Neural cell (in vitro differentiated cells): ENCODE measurements around the gene DNMBP. TPM values are rescaled to one million over a fixed set of nuclear protein-coding genes. Genes with fewer than 3 reads are reported as not detected.

Experiments
- H2AFZ ChIP-seq: fragments of 200-600, 300-800 bp; sonication (generic), shearing (Covaris generic); 2 replicates; pipeline ENCODE4 v1.6.0; 2014; ENCODE audit warnings: low read depth, mild to moderate bottlenecking, antibody characterized with exemption, low read length, moderate library complexity
- H3F3A ChIP-seq: fragments of 200-600 bp; shearing (Covaris generic); 2 replicates; pipeline ENCODE4 v1.6.1; 2016; ENCODE audit warnings: mild to moderate bottlenecking, moderate library complexity, mixed read lengths, antibody characterized with exemption, low read length; ENCODE audit not compliant: insufficient read depth, poor library complexity, severe bottlenecking
- H3K27ac ChIP-seq: fragments of 200-600, 300-800 bp; sonication (generic), shearing (Covaris generic); 2 replicates; pipeline ENCODE4 v1.5.1; 2014; ENCODE audit warnings: mild to moderate bottlenecking, low read length, moderate library complexity
- H3K27me3 ChIP-seq: fragments of 300-800, 200-600 bp; sonication (generic), shearing (Covaris generic); 2 replicates; pipeline ENCODE4 v1.6.0; 2014; ENCODE audit warnings: mild to moderate bottlenecking, low read depth, low read length, moderate library complexity; ENCODE audit not compliant: insufficient read depth
- H3K36me3 ChIP-seq: fragments of 300-800, 200-600 bp; sonication (generic), shearing (Covaris generic); 2 replicates; pipeline ENCODE4 v1.5.1; 2014; ENCODE audit warnings: mild to moderate bottlenecking, antibody characterized with exemption, low read length, moderate library complexity; ENCODE audit not compliant: insufficient read depth
- H3K4me2 ChIP-seq: fragments of 300-800, 200-600 bp; sonication (generic), shearing (Covaris generic); 2 replicates; pipeline ENCODE4 v1.6.0; 2014; ENCODE audit warnings: mild to moderate bottlenecking, low read length
- H3K4me3 ChIP-seq: fragments of 300-800, 200-600 bp; sonication (generic), shearing (Covaris generic); 2 replicates; pipeline ENCODE4 v1.5.1; 2014; ENCODE audit warnings: mild to moderate bottlenecking, low read length, moderate library complexity
- H3K79me2 ChIP-seq: fragments of 200-600 bp; shearing (Covaris generic); replicated peaks from 2 replicates; pipeline ENCODE4 v1.6.0; 2014; ENCODE audit warnings: mild to moderate bottlenecking, low read length, moderate library complexity; ENCODE audit not compliant: insufficient read depth
- H3K9ac ChIP-seq: fragments of 300-800, 200-600 bp; sonication (generic), shearing (Covaris generic); 2 replicates; pipeline ENCODE4 v1.6.1; 2016; ENCODE audit warnings: mild to moderate bottlenecking, low read length, mixed read lengths
- H3K9me2 ChIP-seq: fragments of 200-600 bp; shearing (Covaris generic); 2 replicates; pipeline ENCODE4 v1.6.1; 2016; ENCODE audit warnings: mild to moderate bottlenecking, low read length, mixed read lengths; ENCODE audit not compliant: insufficient read depth
- H3K9me3 ChIP-seq: fragments of 200-600, 300-800 bp; sonication (generic), shearing (Covaris generic); 2 replicates; pipeline ENCODE4 v1.6.1; 2016; ENCODE audit warnings: mild to moderate bottlenecking, mixed run types, low read length, moderate library complexity, mixed read lengths
- H4K20me1 ChIP-seq: fragments of 200-600 bp; shearing (Covaris generic); 2 replicates; pipeline ENCODE4 v1.6.1; 2016; ENCODE audit warnings: mild to moderate bottlenecking, mixed run types; ENCODE audit not compliant: insufficient read depth
- EP300 ChIP-seq: fragments of 450-650 bp; conservative IDR thresholded peaks from 2 replicates; pipeline ENCODE4 v1.6.1; 2014; ENCODE audit warnings: antibody characterized with exemption, mild to moderate bottlenecking, moderate library complexity; ENCODE audit not compliant: poor library complexity, severe bottlenecking
- EZH2 ChIP-seq: fragments of 200-600, 300-800 bp; shearing (Covaris generic), sonication (generic); IDR thresholded peaks from 2 replicates; pipeline ENCODE4 v1.6.1; 2014; ENCODE audit warnings: antibody characterized with exemption, low read length, borderline replicate concordance, mild to moderate bottlenecking; ENCODE audit not compliant: insufficient read depth, poor library complexity, severe bottlenecking
- MXI1 ChIP-seq: fragments of 450-650 bp; conservative IDR thresholded peaks from 2 replicates; pipeline ENCODE4 v1.6.1; 2014; ENCODE audit warnings: antibody characterized with exemption, mild to moderate bottlenecking; ENCODE audit not compliant: poor library complexity, severe bottlenecking
- POLR2AphosphoS5 ChIP-seq: IDR thresholded peaks from 2 replicates; pipeline ENCODE4 v1.6.1; 2012
- RAD21 ChIP-seq: fragments of 450-650 bp; conservative IDR thresholded peaks from 2 replicates; pipeline ENCODE4 v1.6.1; 2014; ENCODE audit warnings: antibody characterized with exemption, mild to moderate bottlenecking, moderate library complexity
- SMC3 ChIP-seq: fragments of 450-650 bp; conservative IDR thresholded peaks from 2 replicates; pipeline ENCODE4 v1.6.1; 2014; ENCODE audit warnings: antibody characterized with exemption, mild to moderate bottlenecking, moderate library complexity; ENCODE audit not compliant: poor library complexity
- TAF1 ChIP-seq: IDR thresholded peaks from 2 replicates; pipeline ENCODE4 v1.6.1; 2012; ENCODE audit warnings: low read depth
- polyA plus RNA-seq: library from polyadenylated mRNA; depleted of rRNA; stranded (reverse); fragments of >200 nt; gene quantifications from 2 replicates; pipeline ENCODE4 v1.2.3, GENCODE V29; 2014
- TF ChIP-seq, protein P1 (sequence below): IDR thresholded peaks from 2 replicates; pipeline ENCODE4 v1.6.1; 2012; ENCODE audit warnings: borderline replicate concordance
- TF ChIP-seq, protein P2 (sequence below): fragments of 450-650 bp; IDR thresholded peaks from 2 replicates; pipeline ENCODE4 v1.5.1; 2014; ENCODE audit warnings: antibody characterized with exemption, mild to moderate bottlenecking, moderate library complexity; ENCODE audit not compliant: poor library complexity, severe bottlenecking

DNMBP gene
- polyA plus RNA-seq, 1 donor from 2014 or later = 2.3 TPM

DNA sequence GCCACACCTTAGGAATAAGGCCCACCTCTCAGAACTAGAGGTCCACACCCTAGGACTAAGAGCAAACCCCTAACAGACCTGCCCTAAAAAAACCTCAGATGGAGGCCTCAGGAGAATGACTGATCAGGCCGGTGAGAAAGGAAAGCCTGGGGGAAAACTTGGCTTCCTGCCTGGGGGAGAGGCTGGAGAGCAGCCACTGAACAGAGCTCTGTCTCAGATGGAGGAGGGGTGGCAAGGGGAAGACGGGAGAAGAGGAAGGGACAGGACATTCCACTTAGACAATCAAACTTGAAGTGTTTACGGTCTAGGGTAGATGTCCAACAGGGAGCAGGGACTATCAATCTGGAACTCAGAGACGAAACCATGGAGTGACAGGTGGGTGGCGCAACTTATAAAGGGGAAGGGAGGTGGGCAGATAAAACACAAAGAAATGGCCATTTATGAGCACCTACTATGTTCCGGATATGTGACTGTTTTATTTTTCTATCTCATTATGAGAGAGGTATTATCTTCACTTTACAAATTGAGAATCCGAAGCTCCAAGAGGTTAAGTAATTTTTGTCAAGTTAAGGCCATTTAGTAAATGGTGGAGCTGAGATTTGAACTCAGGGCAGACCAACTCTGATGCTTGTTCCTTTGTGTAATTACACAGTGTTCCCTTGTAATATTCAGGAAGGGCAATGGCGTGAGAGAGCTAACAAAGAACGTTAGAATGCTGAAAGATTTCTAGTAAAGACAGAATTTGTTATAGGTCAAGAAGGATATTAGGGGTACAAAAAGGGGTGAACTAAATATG, 82.6 kb downstream of the DNMBP start:
- no peak overlapping the region for H3K4me3 ChIP-seq
- H3F3A ChIP-seq = no peaks in the 10 kb centered on the region
- no peaks in the 10 kb centered on the region for H3K79me2 ChIP-seq
- H3K36me3 ChIP-seq = no peaks in the 10 kb centered on the region
- H3K9me2 ChIP-seq = no peaks in the 10 kb centered on the region
- TF ChIP-seq TAF1 = no peak
- H3K27ac ChIP-seq = no peak overlapping the region
- no peak overlapping the region for H3K9ac ChIP-seq
- no peak overlapping the region for H2AFZ ChIP-seq
- H3K4me2 ChIP-seq = no peak overlapping the region
- no peaks in the 10 kb centered on the region for H4K20me1 ChIP-seq
- H3K27me3 ChIP-seq = no peaks in the 10 kb centered on the region
- H3K9me3 ChIP-seq = no peaks in the 10 kb centered on the region

DNA sequence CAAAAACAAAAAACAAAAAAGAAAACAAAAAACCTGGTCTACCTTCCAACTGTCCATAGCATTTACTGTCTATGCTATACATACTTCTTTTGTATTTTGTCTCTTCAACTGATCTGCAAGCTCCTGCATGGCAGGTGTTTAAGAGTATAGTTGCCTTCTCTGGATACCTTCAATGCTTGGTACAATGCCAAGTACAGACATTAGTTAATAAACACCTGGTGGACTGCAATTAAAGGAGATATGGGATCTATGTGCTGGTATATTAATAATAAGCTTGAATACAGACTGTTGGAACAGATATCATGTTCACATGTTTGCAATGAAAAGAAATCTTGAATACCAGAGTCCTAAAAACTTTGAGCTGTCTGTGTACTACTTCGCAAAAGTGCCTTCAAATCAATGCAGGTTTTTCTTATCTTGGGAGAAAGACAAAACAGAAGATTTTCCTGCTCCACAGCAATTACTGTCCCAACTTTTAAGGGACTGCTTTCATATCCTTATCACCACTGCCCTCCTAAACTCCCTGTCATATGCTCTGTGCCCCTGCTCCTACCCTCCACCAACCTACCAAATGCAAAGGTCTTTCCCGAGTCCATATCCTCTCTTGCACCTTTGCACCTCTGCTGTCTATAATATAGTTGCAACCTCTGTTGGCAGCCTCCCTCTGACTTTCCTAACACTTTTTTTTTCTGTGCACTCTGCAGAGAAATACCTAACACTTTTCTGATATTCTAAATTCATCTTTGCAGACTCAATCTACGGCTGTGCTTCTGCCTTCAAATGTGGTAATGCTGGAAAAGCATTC, 85.1 kb downstream of the DNMBP start:
- Histone ChIP-seq H3K9me2 (no peaks in the 10 kb centered on the region), H3K27me3 (no peaks in the 10 kb centered on the region), H3K4me2 (no peak overlapping the region), H2AFZ (no peak overlapping the region), H3K4me3 (no peak overlapping the region), H3K79me2 (no peaks in the 10 kb centered on the region), H3K9ac (no peak overlapping the region), H3K36me3 (no peaks in the 10 kb centered on the region), H3K27ac (no peak overlapping the region), H3F3A (no peaks in the 10 kb centered on the region), H3K9me3 (no peaks in the 10 kb centered on the region), H4K20me1 (no peaks in the 10 kb centered on the region)
- TF ChIP-seq SMC3 (no peak), RAD21 (no peak), POLR2AphosphoS5 (no peak), EP300 (no peak), TAF1 (no peak), EZH2 (no peak), MXI1 (no peak)
- TF ChIP-seq, protein P1, sequence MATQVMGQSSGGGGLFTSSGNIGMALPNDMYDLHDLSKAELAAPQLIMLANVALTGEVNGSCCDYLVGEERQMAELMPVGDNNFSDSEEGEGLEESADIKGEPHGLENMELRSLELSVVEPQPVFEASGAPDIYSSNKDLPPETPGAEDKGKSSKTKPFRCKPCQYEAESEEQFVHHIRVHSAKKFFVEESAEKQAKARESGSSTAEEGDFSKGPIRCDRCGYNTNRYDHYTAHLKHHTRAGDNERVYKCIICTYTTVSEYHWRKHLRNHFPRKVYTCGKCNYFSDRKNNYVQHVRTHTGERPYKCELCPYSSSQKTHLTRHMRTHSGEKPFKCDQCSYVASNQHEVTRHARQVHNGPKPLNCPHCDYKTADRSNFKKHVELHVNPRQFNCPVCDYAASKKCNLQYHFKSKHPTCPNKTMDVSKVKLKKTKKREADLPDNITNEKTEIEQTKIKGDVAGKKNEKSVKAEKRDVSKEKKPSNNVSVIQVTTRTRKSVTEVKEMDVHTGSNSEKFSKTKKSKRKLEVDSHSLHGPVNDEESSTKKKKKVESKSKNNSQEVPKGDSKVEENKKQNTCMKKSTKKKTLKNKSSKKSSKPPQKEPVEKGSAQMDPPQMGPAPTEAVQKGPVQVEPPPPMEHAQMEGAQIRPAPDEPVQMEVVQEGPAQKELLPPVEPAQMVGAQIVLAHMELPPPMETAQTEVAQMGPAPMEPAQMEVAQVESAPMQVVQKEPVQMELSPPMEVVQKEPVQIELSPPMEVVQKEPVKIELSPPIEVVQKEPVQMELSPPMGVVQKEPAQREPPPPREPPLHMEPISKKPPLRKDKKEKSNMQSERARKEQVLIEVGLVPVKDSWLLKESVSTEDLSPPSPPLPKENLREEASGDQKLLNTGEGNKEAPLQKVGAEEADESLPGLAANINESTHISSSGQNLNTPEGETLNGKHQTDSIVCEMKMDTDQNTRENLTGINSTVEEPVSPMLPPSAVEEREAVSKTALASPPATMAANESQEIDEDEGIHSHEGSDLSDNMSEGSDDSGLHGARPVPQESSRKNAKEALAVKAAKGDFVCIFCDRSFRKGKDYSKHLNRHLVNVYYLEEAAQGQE = no peak
- TF ChIP-seq, protein P2, sequence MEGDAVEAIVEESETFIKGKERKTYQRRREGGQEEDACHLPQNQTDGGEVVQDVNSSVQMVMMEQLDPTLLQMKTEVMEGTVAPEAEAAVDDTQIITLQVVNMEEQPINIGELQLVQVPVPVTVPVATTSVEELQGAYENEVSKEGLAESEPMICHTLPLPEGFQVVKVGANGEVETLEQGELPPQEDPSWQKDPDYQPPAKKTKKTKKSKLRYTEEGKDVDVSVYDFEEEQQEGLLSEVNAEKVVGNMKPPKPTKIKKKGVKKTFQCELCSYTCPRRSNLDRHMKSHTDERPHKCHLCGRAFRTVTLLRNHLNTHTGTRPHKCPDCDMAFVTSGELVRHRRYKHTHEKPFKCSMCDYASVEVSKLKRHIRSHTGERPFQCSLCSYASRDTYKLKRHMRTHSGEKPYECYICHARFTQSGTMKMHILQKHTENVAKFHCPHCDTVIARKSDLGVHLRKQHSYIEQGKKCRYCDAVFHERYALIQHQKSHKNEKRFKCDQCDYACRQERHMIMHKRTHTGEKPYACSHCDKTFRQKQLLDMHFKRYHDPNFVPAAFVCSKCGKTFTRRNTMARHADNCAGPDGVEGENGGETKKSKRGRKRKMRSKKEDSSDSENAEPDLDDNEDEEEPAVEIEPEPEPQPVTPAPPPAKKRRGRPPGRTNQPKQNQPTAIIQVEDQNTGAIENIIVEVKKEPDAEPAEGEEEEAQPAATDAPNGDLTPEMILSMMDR = no peak
